Esophagus squamous epithelium (tissue), 5 donors: ENCODE measurements around the gene KIF18B. TPM values are rescaled to one million over a fixed set of nuclear protein-coding genes. Genes with fewer than 3 reads are reported as not detected.

Experiments used
- DNase-seq: peaks from one replicate; lab custom pipeline; 2025; lab: John Stamatoyannopoulos, UW
- H3K27ac ChIP-seq, 4 donors: fragments of 200-600 bp; sonication (generic); one replicate each; pipeline ENCODE4 v1.5.1; 2016 to 2019; ENCODE audit warnings: mild to moderate bottlenecking in 1 of 4
- H3K27me3 ChIP-seq, 4 donors: fragments of 200-600 bp; sonication (generic); 1 replicate in 3 of 4; 2 replicates in 1 of 4; pipeline versions ENCODE4 v1.5.1 to v1.6.0; 2017 to 2021; ENCODE audit warnings: antibody characterized with exemption in 1 of 4
- H3K36me3 ChIP-seq, 3 donors: fragments of 200-600 bp; sonication (generic); one replicate each; pipeline ENCODE4 v1.5.1; 2016 to 2019
- H3K4me1 ChIP-seq, 3 donors: fragments of 200-600 bp; sonication (generic); one replicate each; pipeline ENCODE4 v1.5.1; 2017 to 2019
- H3K4me3 ChIP-seq, 4 donors: fragments of 200-600 bp; sonication (generic); 1 replicate in 3 of 4; 2 replicates in 1 of 4; pipeline ENCODE4 v1.5.1; 2016 to 2019; ENCODE audit warnings: mild to moderate bottlenecking in 2 of 4, moderate library complexity in 1 of 4
- H3K9me3 ChIP-seq, 3 donors: fragments of 200-600 bp; sonication (generic); one replicate each; pipeline ENCODE4 v1.5.1; 2016 to 2019
- CTCF ChIP-seq, 6 experiments: fragments of 450-650 bp in 4 of 6; fragments of 200-600 bp in 2 of 6; sonication (generic) in 2 of 6; IDR thresholded peaks; one replicate each; pipeline ENCODE4 v1.5.1; 2016 to 2019; ENCODE audit warnings: antibody characterized with exemption in 6 of 6, mild to moderate bottlenecking in 4 of 6, moderate library complexity in 4 of 6
- POLR2A ChIP-seq, 4 donors: fragments of 450-650 bp; IDR thresholded peaks; one replicate each; pipeline ENCODE4 v1.6.1; 2017; ENCODE audit warnings: antibody characterized with exemption in 4 of 4, mild to moderate bottlenecking in 4 of 4, moderate library complexity in 3 of 4
- WGBS, 2 donors: methylation state at CpG; one replicate each; pipeline ENCODE4 v1.1.5; 2018; 5-methylcytosine and 5-hydroxymethylcytosine counted together
- intact Hi-C: fragments of 100-400 bp; cut with DNase I; formaldehyde crosslinking; loops from one replicate; pipeline ENCODE4 v1.15.0; 2022
- total RNA-seq, 4 donors: library from RNA; depleted of rRNA; stranded (reverse); fragments of >200 nt; gene quantifications; one replicate each; pipeline ENCODE4 v1.1.0, GENCODE V29; 2016
- donor health status: DM: yes; HTN: yes; CAD: no.

KIF18B gene
- total RNA-seq, 4 donors from 2014 or later, result 3.3 to 11.1 (median 4.8) TPM

GRCh38 chr17:44913676-44914075 is 33.9 kb downstream of the KIF18B start:
- H3K4me3 ChIP-seq, result no peak overlapping the region
- H3K9me3 ChIP-seq, result no peaks in the 10 kb centered on the region
- 63% methylated on average over 6 of the region's 6 CpGs; no CpG with 5 or more reads in 1 of the 2 donors for WGBS, 2 donors
- DNase-seq, result no peak
- H3K27me3 ChIP-seq, result peaks cover 0 to 34% (median 0%) of the 10 kb centered on the region in 4 donors
- H3K27ac ChIP-seq, result no peak overlapping the region
- H3K36me3 ChIP-seq, result no peaks in the 10 kb centered on the region
- no peak for TF ChIP-seq POLR2A (IDR thresholded peaks at IDR 0.05)
- no peak for TF ChIP-seq CTCF (IDR thresholded peaks at IDR 0.05)
- peaks cover 28 to 45% (median 33%) of the 10 kb centered on the region in 3 donors for H3K4me1 ChIP-seq
- intact Hi-C loops, result no loop called here

DNA sequence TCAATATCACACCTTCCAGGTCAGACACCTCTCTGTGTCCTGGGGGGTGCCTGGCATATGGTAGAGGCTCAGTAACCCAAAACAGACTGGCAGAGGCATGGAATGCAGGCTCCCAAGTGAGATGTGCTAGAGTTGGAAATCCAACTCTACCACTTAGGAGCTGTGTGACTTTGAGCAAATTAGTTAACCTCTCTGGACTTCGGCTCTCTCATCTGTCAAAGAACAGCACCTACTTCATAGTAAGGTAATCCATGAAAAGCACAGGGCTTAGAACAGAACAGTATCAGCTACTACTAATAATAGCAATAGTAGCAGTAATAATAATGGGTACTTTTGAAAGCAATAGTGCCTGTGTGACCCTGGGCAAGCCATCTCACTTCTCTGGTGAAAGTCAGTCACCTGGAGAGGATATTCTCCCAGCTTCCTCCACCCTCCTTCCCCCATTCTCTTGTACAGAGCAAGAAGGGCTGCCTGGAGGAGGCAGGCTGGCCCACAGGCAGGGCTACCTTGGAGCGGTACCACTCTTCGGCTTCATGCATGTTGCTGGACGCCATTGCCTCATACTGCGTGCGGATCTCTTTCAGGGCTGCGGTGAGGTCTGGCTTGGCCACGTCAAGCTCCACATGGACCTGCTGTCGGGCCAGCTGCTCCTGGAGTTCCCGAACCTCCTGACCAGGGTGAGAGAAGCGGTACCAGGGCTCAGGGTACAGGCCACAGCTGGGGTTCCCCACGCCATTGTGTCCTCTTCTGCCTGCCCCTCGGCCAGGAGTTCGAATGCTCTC is 34.6 kb downstream of the KIF18B start:
- Histone ChIP-seq H3K4me1 (peaks cover 25 to 38% (median 27%) of the 10 kb centered on the region in 3 donors), H3K27me3 (peaks cover 0 to 34% (median 0%) of the 10 kb centered on the region in 4 donors), H3K9me3 (no peaks in the 10 kb centered on the region), H3K36me3 (no peaks in the 10 kb centered on the region), H3K27ac (no peak overlapping the region), H3K4me3 (no peak overlapping the region)
- DNase-seq, result no peak
- intact Hi-C loops, result no loop called here
- WGBS, 2 donors, result 76 to 89% methylated on average over 6 to 14 of the region's 14 CpGs
- TF ChIP-seq CTCF (IDR thresholded peaks at IDR 0.05) (no peak), POLR2A (IDR thresholded peaks at IDR 0.05) (no peak)

DNA sequence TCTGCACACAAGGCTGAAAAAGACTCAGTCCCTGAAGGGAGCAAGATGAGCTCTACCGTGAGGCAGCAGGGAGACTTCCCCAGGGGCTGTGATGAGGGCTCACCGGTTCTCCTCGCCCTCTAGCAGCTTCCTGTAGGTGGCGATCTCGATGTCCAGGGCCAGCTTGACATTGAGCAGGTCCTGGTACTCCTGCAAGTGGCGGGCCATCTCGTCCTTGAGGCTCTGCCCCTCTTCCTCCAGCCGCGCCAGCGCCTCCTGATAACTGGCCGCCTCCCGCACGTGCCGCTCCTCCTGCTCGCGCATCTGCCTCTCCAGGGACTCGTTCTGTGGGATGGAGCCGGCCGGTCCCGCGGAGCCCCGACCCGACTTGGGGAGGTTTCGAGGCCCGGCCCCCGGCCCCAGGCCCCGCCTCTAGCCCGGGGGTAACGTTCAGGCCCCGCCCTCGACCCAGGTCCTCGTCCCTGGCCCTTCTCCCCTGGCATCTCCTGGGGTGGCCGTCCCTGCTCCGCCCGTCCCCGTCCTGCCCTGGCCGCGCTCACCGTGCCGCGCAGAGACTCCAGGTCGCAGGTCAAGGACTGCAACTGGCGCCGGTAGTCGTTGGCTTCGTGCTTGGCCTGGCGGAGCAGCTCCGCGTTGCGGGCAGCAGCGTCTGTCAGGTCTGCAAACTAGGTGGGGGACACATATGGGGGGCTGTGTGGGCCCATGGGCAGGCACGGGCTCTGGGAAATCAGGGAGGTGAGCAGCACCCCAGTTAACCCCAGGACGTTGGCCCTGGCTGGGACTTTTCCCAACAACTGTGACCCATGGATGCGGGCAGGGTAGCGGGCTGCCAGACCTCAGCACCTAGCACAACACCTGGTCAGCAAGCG is 36.2 kb downstream of the KIF18B start:
- H3K36me3 ChIP-seq, result no peaks in the 10 kb centered on the region
- H3K4me3 ChIP-seq, result peak overlapping the region in 3 of 4 donors; percentile 26 to 53 (median 29)
- TF ChIP-seq POLR2A (IDR thresholded peaks at IDR 0.05) (no peak), CTCF (IDR thresholded peaks at IDR 0.05) (peak in 4 of 6 experiments; percentile 7 to 47 (median 34))
- H3K4me1 ChIP-seq, result peaks cover 11 to 22% (median 12%) of the 10 kb centered on the region in 3 donors
- intact Hi-C loops, result no loop called here
- H3K27ac ChIP-seq, result no peak overlapping the region
- DNase-seq, result no peak
- H3K9me3 ChIP-seq, result no peaks in the 10 kb centered on the region
- H3K27me3 ChIP-seq, result peaks cover 0 to 34% (median 0%) of the 10 kb centered on the region in 4 donors
- 41 to 61% methylated on average over 7 to 10 of the region's 56 CpGs for WGBS, 2 donors

DNA sequence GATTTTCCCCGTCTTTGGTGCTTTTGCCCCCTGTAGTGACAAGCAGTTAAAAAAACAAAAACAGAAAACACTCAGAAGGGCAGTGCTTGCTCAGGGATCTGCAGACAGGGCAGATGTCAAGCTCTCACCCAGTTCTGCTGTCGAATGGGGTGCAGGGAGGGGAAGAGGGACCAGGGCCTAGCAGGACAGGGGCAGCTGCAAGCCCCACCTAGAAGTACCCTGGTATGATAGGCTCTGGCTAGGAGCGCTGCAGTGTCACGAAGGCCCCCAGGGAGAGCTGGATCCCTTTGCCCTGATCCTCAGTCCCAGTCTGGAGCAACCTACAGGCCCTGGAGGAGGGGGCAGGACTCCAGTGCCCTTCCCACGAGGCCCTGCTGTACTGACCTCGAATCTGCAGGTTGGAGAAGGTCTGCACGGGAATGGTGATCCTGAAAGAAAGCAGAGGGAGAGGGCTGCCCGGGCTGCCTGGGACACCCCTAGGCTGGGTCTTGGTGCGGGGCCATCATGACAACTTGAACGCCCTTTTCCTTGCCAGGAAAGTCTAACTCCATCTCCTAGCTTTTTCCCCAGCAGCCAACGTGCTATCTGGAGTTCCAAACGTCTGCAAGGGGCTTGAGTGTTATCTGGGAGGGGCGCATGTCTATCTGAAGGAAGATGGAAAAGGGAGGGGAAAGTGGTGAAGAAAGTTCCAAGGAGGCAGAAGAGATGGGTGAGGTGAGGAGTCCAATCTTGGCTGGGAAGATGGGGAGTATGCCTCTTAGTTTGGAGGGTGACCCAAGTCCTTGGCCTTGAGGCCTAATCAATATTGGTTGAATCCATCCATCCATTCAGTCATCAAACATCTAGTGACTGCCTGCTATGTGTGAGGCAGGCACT is 37.1 kb downstream of the KIF18B start:
- Histone ChIP-seq H3K27me3 (peaks cover 0 to 34% (median 0%) of the 10 kb centered on the region in 4 donors), H3K4me1 (peaks cover 6 to 13% (median 7%) of the 10 kb centered on the region in 3 donors), H3K36me3 (no peaks in the 10 kb centered on the region), H3K27ac (no peak overlapping the region), H3K4me3 (no peak overlapping the region), H3K9me3 (no peaks in the 10 kb centered on the region)
- intact Hi-C loops, result no loop called here
- WGBS, 2 donors, result 87 to 96% methylated on average over 7 to 10 of the region's 13 CpGs
- DNase-seq, result no peak
- TF ChIP-seq POLR2A (IDR thresholded peaks at IDR 0.05), result no peak
- no peak for TF ChIP-seq CTCF (IDR thresholded peaks at IDR 0.05)
